ENCODE data around the gene POLR3H. TPM values are rescaled to one million over a fixed set of nuclear protein-coding genes. Genes with fewer than 3 reads are reported as not detected.

The POLR3H gene
- polyA plus RNA-seq: 16.1 and 19.1 TPM in 2 replicates

GRCh38 chr22:41543854-41544670, at the start of gene POLR3H:
Gene POLR3H, minus strand, starts transcription at chr22:41544470. Its CDS starts 369 bp downstream, at chr22:41544101.

DNA sequence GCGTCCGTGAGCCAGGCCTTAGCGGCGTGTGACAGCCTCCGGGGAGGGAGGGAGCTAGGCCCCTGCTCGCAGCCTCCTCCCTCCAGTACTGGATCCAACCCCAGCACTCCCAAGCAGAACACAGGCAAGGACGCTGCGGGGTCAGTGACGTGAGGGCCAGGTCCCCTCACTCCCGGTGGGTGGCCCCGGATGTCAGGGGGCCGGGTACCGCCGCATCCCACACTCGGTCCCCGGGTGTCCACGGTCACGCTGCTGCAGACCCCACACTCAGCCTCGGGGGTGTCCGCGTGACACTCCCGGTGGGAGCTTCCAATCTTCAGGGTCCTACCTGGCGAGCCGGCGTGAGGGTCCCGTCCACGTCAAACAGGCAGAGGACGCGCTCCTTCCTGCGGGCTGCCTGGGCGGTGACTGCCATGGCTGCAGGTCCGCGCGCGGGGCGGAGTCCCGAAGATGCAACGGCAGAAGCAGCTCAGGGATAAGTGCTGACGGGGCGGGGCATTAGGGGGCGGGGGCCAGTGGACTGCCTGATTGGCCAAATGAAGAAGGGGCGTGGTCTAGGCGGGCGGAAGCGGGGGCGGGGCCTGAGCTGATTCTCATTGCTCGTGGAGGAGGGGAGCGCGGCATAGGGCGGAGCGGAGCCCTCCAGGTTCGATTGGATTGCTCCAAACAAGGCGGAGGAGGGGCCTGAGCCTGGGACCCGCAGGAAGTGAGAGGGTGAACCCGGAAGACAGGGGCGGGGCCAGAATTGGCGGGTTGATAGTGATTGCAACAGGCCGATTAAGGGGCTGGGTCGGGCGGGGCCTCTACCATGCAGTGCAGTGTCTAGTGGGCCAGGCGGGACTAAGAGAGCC, 45.3 kb upstream of the POLR3H start, which contains the start of gene PMM1:
Gene PMM1, minus strand, starts transcription at position 450 of the 851 bp plus-strand sequence. Its CDS starts 35 bp downstream, at position 415.

Other genes with a start within 250 kb of the POLR3H start
- gene ZC3H7B, start 242.9 kb downstream of the POLR3H start, polyA plus RNA-seq: 0.20 and 0.35 TPM in 2 replicates
- 1.9 and 3.8 TPM in 2 replicates for gene TEF, start 162.5 kb downstream of the POLR3H start, polyA plus RNA-seq
- 2.6 and 3.0 TPM in 2 replicates for gene TOB2, start 97.7 kb downstream of the POLR3H start, polyA plus RNA-seq
- 1.5 and 9.5 TPM in 2 replicates for gene PHF5A, start 75.8 kb downstream of the POLR3H start, polyA plus RNA-seq
- 26.3 and 29.0 TPM in 2 replicates for gene ACO2, start 75.4 kb downstream of the POLR3H start, polyA plus RNA-seq
- gene CSDC2, start 16.5 kb upstream of the POLR3H start, polyA plus RNA-seq: 14.8 and 19.4 TPM in 2 replicates
- gene PMM1, start 45.4 kb upstream of the POLR3H start, polyA plus RNA-seq: 12.1 and 33.2 TPM in 2 replicates
- gene DESI1, start 76.6 kb upstream of the POLR3H start, polyA plus RNA-seq: 12.1 and 15.0 TPM in 2 replicates
- 155 and 163 TPM in 2 replicates for gene XRCC6, start 76.8 kb upstream of the POLR3H start, polyA plus RNA-seq
- gene SNU13, start 144.4 kb upstream of the POLR3H start, polyA plus RNA-seq: 515 and 524 TPM in 2 replicates
- 7.7 and 7.9 TPM in 2 replicates for gene MEI1, start 155.0 kb upstream of the POLR3H start, polyA plus RNA-seq

Measured in Purkinje cell (primary cell).